22Rv1 (cell line): Measurements from ENCODE around the gene SYVN1.

Experiments used
- ZFX ChIP-seq: fragments of 450-650 bp; IDR thresholded peaks from 2 replicates; pipeline ENCODE4 v1.6.1; 2017; ENCODE audit warnings: antibody characterized with exemption, borderline replicate concordance
- TF ChIP-seq, protein P1 (sequence below): fragments of 450-650 bp; IDR thresholded peaks from 2 replicates; pipeline ENCODE4 v1.5.1; 2017; ENCODE audit warnings: mild to moderate bottlenecking

DNA sequence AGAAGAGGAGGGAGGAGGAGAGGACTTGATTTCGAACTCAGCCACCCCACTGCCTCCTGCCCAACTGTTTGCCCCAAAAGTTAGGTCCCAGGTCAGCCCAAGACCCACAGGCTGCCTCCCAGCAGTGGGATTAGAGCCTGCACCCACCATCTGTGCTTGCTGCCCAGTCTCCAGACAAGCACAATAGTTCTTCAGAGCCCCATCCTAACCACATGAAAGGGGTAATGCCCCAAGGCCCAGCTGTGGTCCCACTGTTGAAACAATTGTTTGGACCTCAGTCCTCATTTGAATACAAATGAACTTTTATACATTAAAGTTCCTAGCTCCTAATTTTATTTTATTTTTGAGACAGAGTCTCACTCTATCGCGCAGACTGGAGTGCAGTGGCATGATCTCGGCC lies 43.7 kb downstream of the SYVN1 start:
- TF ChIP-seq, protein P1, sequence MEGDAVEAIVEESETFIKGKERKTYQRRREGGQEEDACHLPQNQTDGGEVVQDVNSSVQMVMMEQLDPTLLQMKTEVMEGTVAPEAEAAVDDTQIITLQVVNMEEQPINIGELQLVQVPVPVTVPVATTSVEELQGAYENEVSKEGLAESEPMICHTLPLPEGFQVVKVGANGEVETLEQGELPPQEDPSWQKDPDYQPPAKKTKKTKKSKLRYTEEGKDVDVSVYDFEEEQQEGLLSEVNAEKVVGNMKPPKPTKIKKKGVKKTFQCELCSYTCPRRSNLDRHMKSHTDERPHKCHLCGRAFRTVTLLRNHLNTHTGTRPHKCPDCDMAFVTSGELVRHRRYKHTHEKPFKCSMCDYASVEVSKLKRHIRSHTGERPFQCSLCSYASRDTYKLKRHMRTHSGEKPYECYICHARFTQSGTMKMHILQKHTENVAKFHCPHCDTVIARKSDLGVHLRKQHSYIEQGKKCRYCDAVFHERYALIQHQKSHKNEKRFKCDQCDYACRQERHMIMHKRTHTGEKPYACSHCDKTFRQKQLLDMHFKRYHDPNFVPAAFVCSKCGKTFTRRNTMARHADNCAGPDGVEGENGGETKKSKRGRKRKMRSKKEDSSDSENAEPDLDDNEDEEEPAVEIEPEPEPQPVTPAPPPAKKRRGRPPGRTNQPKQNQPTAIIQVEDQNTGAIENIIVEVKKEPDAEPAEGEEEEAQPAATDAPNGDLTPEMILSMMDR: no peak
- no peak for TF ChIP-seq ZFX
